HepG2 (cell line): ENCODE measurements around the gene MED13. TPM values are rescaled to one million over a fixed set of nuclear protein-coding genes. Genes with fewer than 3 reads are reported as not detected.

Source experiments
- FOXJ3 ChIP-seq: sonication (generic); formaldehyde crosslinking; IDR thresholded peaks from 2 replicates; pipeline ENCODE4 v1.4.0; 2020; ENCODE audit warnings: missing genetic modification reagents, mild to moderate bottlenecking, borderline replicate concordance
- HMGXB3 ChIP-seq: sonication (generic); formaldehyde crosslinking; IDR thresholded peaks from 2 replicates; pipeline ENCODE4 v1.4.0; 2020; ENCODE audit warnings: missing genetic modification reagents, borderline replicate concordance
- MBD4 ChIP-seq: IDR thresholded peaks from 2 replicates; pipeline ENCODE4 v1.6.1; 2012; ENCODE audit warnings: low read length, inconsistent platforms, borderline replicate concordance
- MEIS2 ChIP-seq: sonication (generic); formaldehyde crosslinking; IDR thresholded peaks from 2 replicates; pipeline ENCODE4 v1.9.0; 2021; ENCODE audit warnings: mild to moderate bottlenecking, missing genetic modification reagents
- MXI1 ChIP-seq: IDR thresholded peaks from 3 replicates; pipeline ENCODE4 v1.6.1; 2012; ENCODE audit warnings: low read depth, low read length, inconsistent platforms, borderline replicate concordance
- PPARG ChIP-seq: conservative IDR thresholded peaks from 2 replicates; pipeline ENCODE4 v1.6.1; 2016; ENCODE audit warnings: missing biosample characterization, missing genetic modification reagents
- PTBP1 ChIP-seq: fragments of 200-400 bp; formaldehyde crosslinking; IDR thresholded peaks from 2 replicates; pipeline ENCODE4 v1.6.1; 2018; ENCODE audit warnings: low read length, low read depth; ENCODE audit not compliant: poor library complexity, severe bottlenecking
- SMAD1 ChIP-seq: sonication (generic); formaldehyde crosslinking; IDR thresholded peaks from 2 replicates; pipeline ENCODE4 v1.4.0; 2020; ENCODE audit warnings: missing genetic modification reagents, low read depth, mild to moderate bottlenecking, borderline replicate concordance
- SMARCC2 ChIP-seq: fragments of 450-650 bp; IDR thresholded peaks from 2 replicates; pipeline ENCODE4 v1.6.1; 2017; ENCODE audit warnings: antibody characterized with exemption, mild to moderate bottlenecking
- SSRP1 ChIP-seq: IDR thresholded peaks from 2 replicates; pipeline ENCODE4 v1.6.1; 2016; ENCODE audit warnings: control low read depth
- YEATS4 ChIP-seq: sonication (generic); formaldehyde crosslinking; IDR thresholded peaks from 2 replicates; pipeline ENCODE4 v1.4.0; 2020; ENCODE audit warnings: missing genetic modification reagents, borderline replicate concordance
- ZBTB42 ChIP-seq: sonication (generic); formaldehyde crosslinking; IDR thresholded peaks from 2 replicates; pipeline ENCODE4 v1.5.0; 2020; ENCODE audit warnings: mild to moderate bottlenecking, missing genetic modification reagents
- ZBTB8A ChIP-seq: sonication (generic); formaldehyde crosslinking; IDR thresholded peaks from 2 replicates; pipeline ENCODE4 v1.4.0; 2020; ENCODE audit warnings: mild to moderate bottlenecking, low read depth, missing genetic modification reagents, borderline replicate concordance
- ZNF251 ChIP-seq: sonication (generic); formaldehyde crosslinking; IDR thresholded peaks from 2 replicates; pipeline ENCODE4 v1.9.0; 2021; ENCODE audit warnings: mild to moderate bottlenecking, missing genetic modification reagents
- ZNF350 ChIP-seq: sonication (generic); formaldehyde crosslinking; IDR thresholded peaks from 2 replicates; pipeline ENCODE4 v1.4.0; 2020; ENCODE audit warnings: mild to moderate bottlenecking, low read depth, missing genetic modification reagents, borderline replicate concordance
- ZNF83 ChIP-seq: sonication (generic); formaldehyde crosslinking; IDR thresholded peaks from 2 replicates; pipeline ENCODE4 v1.4.0; 2020; ENCODE audit warnings: missing genetic modification reagents, mild to moderate bottlenecking, borderline replicate concordance
- ZNF883 ChIP-seq: sonication (generic); formaldehyde crosslinking; IDR thresholded peaks from 2 replicates; pipeline ENCODE4 v1.5.1; 2020; ENCODE audit warnings: mild to moderate bottlenecking, missing genetic modification reagents; ENCODE audit errors: not compliant biosample characterization
- polyA plus RNA-seq, 8 experiments: library from polyadenylated mRNA; depleted of rRNA in 3 of 8; stranded (reverse) in 7 of 8; unstranded in 1 of 8; fragments of >200 nt; fragmentation: Illumina TruSeq in 4 of 8; extraction: Trizol in 4 of 8; gene quantifications; 2 replicates each; pipeline versions ENCODE4 v1.2.1 to v1.2.3, GENCODE V29; 2011 to 2016; ENCODE audit warnings: low read depth in 4 of 8, missing spikeins in 1 of 8, mixed read lengths in 1 of 8; ENCODE audit not compliant: insufficient read depth in 1 of 8
- total RNA-seq, 5 experiments: library from RNA; depleted of rRNA; stranded (reverse); fragments of >200 nt; fragmentation: Illumina TruSeq; extraction: Trizol; gene quantifications; 2 replicates each; pipeline ENCODE4 v1.2.3, GENCODE V29; 2016; ENCODE audit warnings: low read depth in 1 of 5
- TF ChIP-seq, protein P1 (sequence below): sonication (generic); formaldehyde crosslinking; IDR thresholded peaks from 2 replicates; pipeline ENCODE4 v1.4.0; 2020; ENCODE audit warnings: missing genetic modification reagents
- TF ChIP-seq, protein P2 (sequence below), 2 experiments: sonication (generic) in 1 of 2; formaldehyde crosslinking in 1 of 2; IDR thresholded peaks; 2 replicates each; pipeline versions ENCODE4 v1.4.0 to v1.6.1; 2016 to 2020; ENCODE audit warnings: borderline replicate concordance in 1 of 2, low read depth in 1 of 2, mild to moderate bottlenecking in 1 of 2, missing genetic modification reagents in 1 of 2

MED13 gene
- total and polyA plus RNA-seq, 2 of the 13 experiments (the other 11 are each of a cell fraction or from before 2014, with no cell fraction given), result 27.4 to 69.1 TPM

DNA sequence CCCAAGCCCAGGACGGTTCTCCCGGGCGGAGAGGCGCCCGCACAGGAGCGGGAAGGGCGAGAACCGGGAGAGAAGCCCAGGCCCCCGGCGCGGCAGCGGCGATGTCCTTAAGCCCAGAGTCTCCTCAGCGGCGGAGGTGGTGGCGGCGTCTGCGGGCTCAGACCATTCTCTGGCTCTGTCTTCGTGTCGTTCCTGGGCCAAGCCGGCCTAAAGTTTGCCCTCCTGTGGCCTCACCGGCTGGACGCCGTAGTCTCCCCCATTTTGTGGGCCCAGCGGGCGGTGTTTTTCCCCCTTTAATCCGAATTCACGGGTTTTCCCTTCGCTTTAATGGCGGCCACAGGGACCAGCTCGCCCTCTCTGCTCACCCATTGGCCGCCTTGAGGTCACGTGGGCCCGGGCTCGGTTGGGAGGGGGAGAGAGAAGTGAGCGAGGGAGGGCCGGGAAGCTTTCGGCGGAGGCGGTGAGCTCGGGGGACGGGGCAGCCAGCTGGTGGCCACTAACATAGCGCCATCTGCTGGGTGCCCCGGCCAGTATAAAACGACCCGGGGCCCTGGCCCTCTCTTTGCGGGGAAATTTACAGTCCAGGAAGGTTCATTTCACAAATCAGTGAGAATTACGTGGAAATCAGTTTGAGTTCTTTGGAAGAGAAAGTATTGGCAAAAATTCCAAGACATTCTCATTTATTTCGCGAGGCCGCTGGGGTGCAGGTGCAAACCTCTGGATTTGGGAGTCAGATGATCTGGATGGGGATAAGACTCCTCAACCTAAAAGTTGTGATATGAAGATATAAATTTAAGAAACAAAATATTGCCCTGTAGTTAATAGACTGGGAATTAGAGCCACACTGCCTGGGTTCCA, 762 bp upstream of the MED13 start (continued):
- TF ChIP-seq ZBTB42 (CRISPR knock-in tag), result peak; percentile 44; the same call in 1 of the 2 replicates
- peak; percentile 82; the same call in 1 of the 2 replicates for TF ChIP-seq ZNF350 (CRISPR knock-in tag)
- TF ChIP-seq MBD4, result no peak
- TF ChIP-seq, protein P1, sequence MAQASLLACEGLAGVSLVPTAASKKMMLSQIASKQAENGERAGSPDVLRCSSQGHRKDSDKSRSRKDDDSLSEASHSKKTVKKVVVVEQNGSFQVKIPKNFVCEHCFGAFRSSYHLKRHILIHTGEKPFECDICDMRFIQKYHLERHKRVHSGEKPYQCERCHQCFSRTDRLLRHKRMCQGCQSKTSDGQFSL (CRISPR knock-in tag), result peak; percentile 45; the same call in 1 of the 2 replicates
- TF ChIP-seq MEIS2, result 0 out of 2 replicates have a peak, but pooled peaks have one; percentile 29
- TF ChIP-seq ZBTB8A (CRISPR knock-in tag), result no peak
- TF ChIP-seq, protein P2, sequence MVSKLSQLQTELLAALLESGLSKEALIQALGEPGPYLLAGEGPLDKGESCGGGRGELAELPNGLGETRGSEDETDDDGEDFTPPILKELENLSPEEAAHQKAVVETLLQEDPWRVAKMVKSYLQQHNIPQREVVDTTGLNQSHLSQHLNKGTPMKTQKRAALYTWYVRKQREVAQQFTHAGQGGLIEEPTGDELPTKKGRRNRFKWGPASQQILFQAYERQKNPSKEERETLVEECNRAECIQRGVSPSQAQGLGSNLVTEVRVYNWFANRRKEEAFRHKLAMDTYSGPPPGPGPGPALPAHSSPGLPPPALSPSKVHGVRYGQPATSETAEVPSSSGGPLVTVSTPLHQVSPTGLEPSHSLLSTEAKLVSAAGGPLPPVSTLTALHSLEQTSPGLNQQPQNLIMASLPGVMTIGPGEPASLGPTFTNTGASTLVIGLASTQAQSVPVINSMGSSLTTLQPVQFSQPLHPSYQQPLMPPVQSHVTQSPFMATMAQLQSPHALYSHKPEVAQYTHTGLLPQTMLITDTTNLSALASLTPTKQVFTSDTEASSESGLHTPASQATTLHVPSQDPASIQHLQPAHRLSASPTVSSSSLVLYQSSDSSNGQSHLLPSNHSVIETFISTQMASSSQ (IDR thresholded peaks at IDR 0.05; ENCODE audit: low read depth), result no peak
- TF ChIP-seq, protein P2 (CRISPR knock-in tag; IDR thresholded peaks at IDR 0.05; ENCODE audit: borderline replicate concordance), result peak; percentile 73; the same call in 1 of the 2 replicates
- TF ChIP-seq MXI1, result peak; percentile 58; the same call in 1 of the 3 replicates
- 0 out of 2 replicates have a peak, but pooled peaks have one; percentile 37 for TF ChIP-seq SSRP1
- TF ChIP-seq FOXJ3 (CRISPR knock-in tag), result no peak
- peak; percentile 66 for TF ChIP-seq PTBP1
- TF ChIP-seq ZNF83, result peak; percentile 91; the same call in 1 of the 2 replicates
- TF ChIP-seq SMAD1 (CRISPR knock-in tag), result 0 out of 2 replicates have a peak, but pooled peaks have one; percentile 70
- no peak for TF ChIP-seq ZNF251 (CRISPR knock-in tag)
- 0 out of 2 replicates have a peak, but pooled peaks have one; percentile 24 for TF ChIP-seq SMARCC2
- TF ChIP-seq YEATS4, result peak; percentile 78; the same call in 1 of the 2 replicates
- peak; percentile 55 for TF ChIP-seq HMGXB3 (CRISPR knock-in tag)
- 0 out of 2 replicates have a peak, but pooled peaks have one; percentile 26 for TF ChIP-seq PPARG (CRISPR knock-in tag)
- TF ChIP-seq ZNF883, result peak; percentile 73
